GM15510 (cell line): ENCODE results near the gene ADAM11.

ENCODE experiments used
- POLR2A ChIP-seq: IDR thresholded peaks from 3 replicates; pipeline ENCODE4 v1.6.1; 2011; ENCODE audit warnings: borderline replicate concordance; ENCODE audit not compliant: insufficient read length; ENCODE audit errors: extremely low read depth

ADAM11 gene

GRCh38 chr17:44826123-44826790 is 67.5 kb downstream of the ADAM11 start:
- no peak for TF ChIP-seq POLR2A

GRCh38 chr17:44827863-44828262 is 69.1 kb downstream of the ADAM11 start:
- no peak for TF ChIP-seq POLR2A

GRCh38 chr17:44828919-44829522 is 70.2 kb downstream of the ADAM11 start:
- TF ChIP-seq POLR2A = no peak

- TF ChIP-seq POLR2A = peak; percentile 41
Measured at GRCh38 chr17:44829523-44830358, 71.0 kb downstream of the ADAM11 start, which contains the start of gene GJC1. TSS of gene GJC1 (minus strand) at chr17:44830287. CDS start at chr17:44805817, 24,470 bp downstream.

GRCh38 chr17:44830359-44831288 is 71.8 kb downstream of the ADAM11 start:
- TF ChIP-seq POLR2A = no peak

- no peak for TF ChIP-seq POLR2A
Measured at GRCh38 chr17:44831371-44831770, 72.6 kb downstream of the ADAM11 start.
